Head of caudate nucleus (tissue), 42 donors: Measurements from ENCODE around the gene HIP1R.

Source experiments
- DNase-seq, 42 donors: peaks; one replicate each; pipeline versions ENCODE4 v3.0.0 to v3.0.0-alpha.2; 2020 to 2021; ENCODE audit warnings: mixed read lengths in 7 of 42
- intact Hi-C: fragments of 100-400 bp; cut with DNase I; formaldehyde crosslinking; loops from one replicate; pipeline ENCODE4 v1.15.0; 2022

The HIP1R gene

DNA sequence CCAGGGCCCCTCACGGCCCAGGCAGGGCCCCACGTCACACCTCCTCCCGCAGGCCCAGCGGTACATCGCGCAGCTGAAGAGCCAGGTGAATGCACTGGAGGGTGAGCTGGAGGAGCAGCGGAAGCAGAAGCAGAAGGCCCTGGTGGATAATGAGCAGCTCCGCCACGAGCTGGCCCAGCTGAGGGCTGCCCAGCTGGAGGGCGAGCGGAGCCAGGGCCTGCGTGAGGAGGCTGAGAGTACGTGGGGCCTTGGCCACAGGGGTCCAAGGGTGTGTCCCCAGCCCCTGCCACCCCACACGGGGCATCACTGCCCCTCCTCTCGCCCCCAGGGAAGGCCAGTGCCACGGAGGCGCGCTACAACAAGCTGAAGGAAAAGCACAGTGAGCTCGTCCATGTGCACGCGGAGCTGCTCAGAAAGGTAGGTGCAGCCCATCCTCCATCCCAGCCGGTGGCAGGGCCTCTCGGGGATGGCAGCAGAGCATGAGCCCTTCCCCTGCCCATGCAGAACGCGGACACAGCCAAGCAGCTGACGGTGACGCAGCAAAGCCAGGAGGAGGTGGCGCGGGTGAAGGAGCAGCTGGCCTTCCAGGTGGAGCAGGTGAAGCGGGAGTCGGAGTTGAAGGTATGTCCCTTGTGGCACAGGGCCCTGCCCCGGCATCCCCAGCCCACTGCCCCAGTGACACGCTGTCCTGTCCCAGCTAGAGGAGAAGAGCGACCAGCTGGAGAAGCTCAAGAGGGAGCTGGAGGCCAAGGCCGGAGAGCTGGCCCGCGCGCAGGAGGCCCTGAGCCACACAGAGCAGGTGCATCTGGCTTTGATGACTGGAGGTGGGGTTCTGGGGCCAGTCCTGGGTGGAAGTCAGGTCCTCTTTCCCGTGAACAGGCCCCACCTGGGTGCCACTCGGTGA is 20.9 kb downstream of the HIP1R start:
- peak in 7 of 42 donors; percentile 25 to 40 (median 33) for DNase-seq
- intact Hi-C loops, result loop anchor here (10.0 kb wide), 1 partner anchor 61 kb away; no protein-coding TSS in a partner anchor

DNA sequence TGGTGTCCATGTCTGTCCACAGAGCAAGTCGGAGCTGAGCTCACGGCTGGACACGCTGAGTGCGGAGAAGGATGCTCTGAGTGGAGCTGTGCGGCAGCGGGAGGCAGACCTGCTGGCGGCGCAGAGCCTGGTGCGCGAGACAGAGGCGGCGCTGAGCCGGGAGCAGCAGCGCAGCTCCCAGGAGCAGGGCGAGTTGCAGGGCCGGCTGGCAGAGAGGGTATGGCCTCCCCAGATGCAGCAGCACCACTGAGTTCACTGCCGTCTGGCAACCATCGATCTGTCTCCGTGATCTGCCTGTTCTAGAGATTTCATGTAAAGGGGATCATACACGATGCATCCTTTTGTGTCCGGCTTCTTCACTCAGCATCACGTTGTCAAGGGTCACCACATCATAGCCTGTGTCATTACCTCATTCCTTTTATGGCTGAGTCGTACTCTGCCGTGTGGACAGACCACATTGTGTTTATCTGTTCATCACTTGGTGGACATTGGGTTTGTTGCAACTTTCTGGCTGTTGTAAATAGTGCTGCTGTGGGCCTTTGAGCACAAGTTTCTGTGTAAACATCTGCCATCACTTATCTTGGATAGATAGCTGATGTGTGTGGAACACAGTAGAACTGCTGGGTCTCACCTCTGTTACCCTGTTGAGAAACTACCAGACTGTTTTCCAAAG is 21.9 kb downstream of the HIP1R start:
- intact Hi-C loops, result loop anchor here (10.0 kb wide), 1 partner anchor 62 kb away; no protein-coding TSS in a partner anchor
- DNase-seq, result peak in 7 of 42 donors; percentile 17 to 61 (median 42)

DNA sequence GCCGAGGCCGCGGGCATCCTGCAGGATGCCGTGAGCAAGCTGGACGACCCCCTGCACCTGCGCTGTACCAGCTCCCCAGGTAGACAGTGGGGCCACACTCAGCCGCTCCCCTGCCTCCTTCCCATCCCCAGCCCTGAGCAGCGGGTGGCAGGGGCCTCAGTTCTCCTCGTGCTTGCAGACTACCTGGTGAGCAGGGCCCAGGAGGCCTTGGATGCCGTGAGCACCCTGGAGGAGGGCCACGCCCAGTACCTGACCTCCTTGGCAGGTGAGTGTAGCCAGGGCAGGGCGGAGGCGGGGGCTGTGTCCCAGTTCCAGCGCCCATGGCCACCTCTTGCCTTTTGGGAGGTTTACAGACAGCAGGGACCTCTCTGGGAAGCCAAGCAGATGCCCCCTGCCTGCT is 22.9 kb downstream of the HIP1R start:
- peak in 1 of 42 donors; percentile 14 for DNase-seq
- intact Hi-C loops, result loop anchor here (10.0 kb wide), 1 partner anchor 63 kb away; no protein-coding TSS in a partner anchor

DNA sequence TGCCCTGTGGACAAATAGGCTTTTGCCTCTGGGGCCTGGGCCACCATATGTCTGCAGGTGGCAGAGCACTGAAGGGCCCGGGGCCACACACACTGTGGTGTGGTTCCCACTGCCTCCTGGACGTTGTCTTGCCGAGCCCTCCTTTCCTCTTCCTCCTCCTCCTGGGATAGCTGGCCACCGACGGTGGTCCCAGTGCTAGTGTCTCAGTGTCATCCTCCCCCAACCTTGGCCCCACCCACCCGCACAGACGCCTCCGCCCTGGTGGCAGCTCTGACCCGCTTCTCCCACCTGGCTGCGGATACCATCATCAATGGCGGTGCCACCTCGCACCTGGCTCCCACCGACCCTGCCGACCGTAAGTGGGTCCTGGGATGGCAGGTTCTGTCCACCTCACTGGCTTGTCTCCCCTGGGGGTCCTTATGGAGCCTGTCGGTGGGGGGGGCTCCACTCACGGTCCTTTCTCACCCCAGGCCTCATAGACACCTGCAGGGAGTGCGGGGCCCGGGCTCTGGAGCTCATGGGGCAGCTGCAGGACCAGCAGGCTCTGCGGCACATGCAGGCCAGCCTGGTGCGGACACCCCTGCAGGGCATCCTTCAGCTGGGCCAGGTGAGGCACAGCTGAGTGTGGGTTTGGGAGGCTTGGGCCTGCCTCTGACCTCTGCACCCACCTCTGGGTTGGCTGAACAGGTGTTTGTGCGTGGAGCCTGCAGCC is 23.5 kb downstream of the HIP1R start:
- DNase-seq, result peak in 2 of 42 donors; percentile 13 to 19
- intact Hi-C loops, result loop anchor here (10.0 kb wide), 1 partner anchor 64 kb away; no protein-coding TSS in a partner anchor

DNA sequence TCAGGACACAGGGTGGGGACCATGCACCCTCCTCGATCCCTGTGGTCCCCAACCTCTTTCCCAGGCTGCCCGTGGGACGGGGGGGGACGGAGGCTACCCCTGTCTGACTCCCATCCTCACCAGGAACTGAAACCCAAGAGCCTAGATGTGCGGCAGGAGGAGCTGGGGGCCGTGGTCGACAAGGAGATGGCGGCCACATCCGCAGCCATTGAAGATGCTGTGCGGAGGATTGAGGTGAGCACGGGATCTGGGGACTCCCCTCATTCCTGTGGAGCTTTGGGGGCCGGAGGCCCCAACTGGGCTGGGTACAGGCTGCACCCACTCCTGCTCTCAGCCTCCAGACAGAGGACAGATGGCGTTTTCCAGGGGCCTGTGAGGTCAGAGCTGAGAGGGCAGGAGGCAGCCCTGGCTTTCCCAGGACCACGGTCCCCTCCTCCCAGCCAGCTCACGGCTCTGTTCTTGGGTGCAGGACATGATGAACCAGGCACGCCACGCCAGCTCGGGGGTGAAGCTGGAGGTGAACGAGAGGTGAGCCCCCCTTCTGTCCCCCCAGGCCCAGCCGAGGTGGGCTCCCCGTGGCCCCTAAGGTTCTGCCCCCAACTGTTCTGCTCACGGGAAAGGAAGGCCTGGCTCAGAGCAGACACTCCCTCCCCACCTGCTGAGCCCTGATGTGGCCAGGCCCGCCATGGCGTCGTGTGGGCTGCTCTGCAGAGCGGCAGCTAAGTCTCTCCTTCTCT is 24.2 kb downstream of the HIP1R start:
- intact Hi-C loops, result loop anchor here (5.0 to 10.0 kb wide), 2 partner anchors 65 to 93 kb away; no protein-coding TSS in a partner anchor
- peak in 5 of 42 donors; percentile 9 to 30 (median 16) for DNase-seq

DNA sequence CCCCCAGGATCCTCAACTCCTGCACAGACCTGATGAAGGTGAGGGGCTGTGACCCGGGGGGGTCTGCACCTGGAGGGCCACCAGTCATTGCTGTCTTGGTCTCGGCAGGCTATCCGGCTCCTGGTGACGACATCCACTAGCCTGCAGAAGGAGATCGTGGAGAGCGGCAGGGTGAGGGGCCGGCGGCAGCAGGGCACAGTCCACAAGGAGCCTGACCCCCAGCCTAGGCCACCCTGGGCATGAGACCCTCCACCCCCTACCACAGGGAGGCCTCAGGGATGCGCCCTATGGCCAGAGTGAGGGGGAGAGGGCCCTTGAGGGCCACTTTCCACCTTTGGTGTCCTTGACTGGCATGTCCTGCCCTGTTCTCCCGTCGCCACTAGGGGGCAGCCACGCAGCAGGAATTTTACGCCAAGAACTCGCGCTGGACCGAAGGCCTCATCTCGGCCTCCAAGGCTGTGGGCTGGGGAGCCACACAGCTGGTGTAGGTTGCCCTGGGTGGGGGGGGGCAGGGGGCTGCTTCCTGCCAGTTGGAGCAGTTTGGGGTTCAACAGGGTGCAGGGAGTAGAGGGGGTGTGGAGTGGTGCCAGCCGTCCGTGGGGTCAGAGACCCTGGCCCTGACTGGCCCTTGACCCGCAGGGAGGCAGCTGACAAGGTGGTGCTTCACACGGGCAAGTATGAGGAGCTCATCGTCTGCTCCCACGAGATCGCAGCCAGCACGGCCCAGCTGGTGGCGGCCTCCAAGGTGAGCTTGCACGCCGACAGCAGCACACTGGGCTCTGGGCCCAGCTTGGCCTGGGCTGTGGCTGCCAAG is 25.0 kb downstream of the HIP1R start:
- peak; percentile 70 to 95 (median 88) for DNase-seq
- intact Hi-C loops, result loop anchor here (5.0 kb wide), 1 partner anchor 92 kb away; no protein-coding TSS in a partner anchor

DNA sequence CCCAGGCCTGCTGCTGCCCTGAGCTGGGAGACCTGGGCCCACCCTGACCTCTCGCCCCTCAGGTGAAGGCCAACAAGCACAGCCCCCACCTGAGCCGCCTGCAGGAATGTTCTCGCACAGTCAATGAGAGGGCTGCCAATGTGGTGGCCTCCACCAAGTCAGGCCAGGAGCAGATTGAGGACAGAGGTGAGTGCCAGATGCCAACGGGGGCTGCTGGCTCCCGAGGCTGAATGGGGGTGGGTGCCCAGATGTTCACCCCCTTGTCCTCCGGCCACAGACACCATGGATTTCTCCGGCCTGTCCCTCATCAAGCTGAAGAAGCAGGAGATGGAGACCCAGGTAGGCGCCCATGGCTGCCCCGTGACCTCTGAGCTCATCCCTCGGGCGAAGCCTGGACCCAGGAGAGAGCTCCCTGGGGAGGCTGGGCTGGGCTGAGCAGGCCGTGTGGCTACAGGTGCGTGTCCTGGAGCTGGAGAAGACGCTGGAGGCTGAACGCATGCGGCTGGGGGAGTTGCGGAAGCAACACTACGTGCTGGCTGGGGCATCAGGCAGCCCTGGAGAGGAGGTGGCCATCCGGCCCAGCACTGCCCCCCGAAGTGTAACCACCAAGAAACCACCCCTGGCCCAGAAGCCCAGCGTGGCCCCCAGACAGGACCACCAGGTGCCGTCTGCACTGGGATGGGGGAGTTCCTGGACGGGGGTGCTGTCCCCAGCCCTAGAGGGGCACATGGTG is 25.8 kb downstream of the HIP1R start:
- intact Hi-C loops, result loop anchor here (5.0 kb wide), 1 partner anchor 91 kb away; no protein-coding TSS in a partner anchor

DNA sequence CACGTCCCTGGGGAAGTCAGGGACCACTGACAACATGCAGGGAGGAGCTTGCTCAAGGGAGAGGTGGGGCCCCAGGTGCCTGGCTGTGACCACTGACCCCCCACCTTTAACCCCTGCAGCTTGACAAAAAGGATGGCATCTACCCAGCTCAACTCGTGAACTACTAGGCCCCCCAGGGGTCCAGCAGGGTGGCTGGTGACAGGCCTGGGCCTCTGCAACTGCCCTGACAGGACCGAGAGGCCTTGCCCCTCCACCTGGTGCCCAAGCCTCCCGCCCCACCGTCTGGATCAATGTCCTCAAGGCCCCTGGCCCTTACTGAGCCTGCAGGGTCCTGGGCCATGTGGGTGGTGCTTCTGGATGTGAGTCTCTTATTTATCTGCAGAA is 26.3 kb downstream of the HIP1R start:
- peak in 13 of 42 donors; percentile 2 to 43 (median 15) for DNase-seq
- intact Hi-C loops, result loop anchor here (5.0 kb wide), 1 partner anchor 91 kb away; no protein-coding TSS in a partner anchor

More for the DNA sequence above, 25.8 kb downstream of the HIP1R start:
- DNase-seq, result peak in 12 of 42 donors; percentile 4 to 41 (median 18)

DNA sequence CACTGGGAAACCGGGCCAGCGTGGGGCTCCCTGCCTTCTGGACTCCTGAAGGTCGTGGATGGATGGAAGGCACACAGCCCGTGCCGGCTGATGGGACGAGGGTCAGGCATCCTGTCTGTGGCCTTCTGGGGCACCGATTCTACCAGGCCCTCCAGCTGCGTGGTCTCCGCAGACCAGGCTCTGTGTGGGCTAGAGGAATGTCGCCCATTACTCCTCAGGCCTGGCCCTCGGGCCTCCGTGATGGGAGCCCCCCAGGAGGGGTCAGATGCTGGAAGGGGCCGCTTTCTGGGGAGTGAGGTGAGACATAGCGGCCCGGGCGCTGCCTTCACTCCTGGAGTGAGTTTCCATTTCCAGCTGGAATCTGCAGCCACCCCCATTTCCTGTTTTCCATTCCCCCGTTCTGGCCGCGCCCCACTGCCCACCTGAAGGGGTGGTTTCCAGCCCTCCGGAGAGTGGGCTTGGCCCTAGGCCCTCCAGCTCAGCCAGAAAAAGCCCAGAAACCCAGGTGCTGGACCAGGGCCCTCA is 26.9 kb downstream of the HIP1R start:
- intact Hi-C loops, result loop anchor here (5.0 kb wide), 1 partner anchor 90 kb away; no protein-coding TSS in a partner anchor
- DNase-seq, result peak in 12 of 42 donors; percentile 3 to 43 (median 12)

DNA sequence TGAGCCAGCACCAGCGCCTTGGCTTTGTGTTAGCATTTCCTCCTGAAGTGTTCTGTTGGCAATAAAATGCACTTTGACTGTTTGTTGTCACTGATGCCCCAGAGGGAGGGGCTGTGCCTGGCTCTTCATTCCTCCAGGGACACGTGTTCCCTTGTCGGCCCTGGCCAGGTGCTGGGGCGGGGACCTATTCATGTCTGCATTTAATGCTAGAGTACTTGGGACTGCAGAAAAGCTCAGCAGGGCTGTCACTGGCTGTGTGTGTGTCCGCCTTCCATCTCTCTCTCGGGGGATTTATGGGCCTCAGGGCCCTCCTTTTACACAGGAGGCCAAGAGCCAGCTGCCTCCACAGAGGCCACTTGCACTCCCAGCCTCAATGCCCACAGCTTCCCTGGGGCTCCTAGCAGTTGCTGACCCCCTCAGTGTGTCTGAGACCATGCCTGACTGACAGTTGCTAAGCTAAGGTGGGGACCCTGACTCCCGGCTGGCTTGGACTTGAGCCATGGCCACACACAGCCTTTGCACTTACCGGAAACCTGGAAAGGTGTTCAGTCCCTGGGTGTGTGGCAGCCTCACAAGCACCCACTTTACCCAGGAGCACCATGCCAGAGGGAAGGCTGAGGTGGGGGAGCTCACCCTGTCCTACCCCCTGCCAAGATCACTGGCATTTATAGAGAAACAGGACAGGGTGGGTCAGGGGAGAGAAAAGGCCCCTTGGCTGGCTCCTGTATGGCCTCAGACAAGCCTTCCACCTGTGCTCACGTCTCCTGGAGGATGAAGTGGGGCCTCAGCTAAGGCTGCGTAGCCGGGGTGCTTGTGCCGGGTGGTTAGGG is 27.8 kb downstream of the HIP1R start:
- DNase-seq, result peak in 13 of 42 donors; percentile 1 to 42 (median 18)

DNA sequence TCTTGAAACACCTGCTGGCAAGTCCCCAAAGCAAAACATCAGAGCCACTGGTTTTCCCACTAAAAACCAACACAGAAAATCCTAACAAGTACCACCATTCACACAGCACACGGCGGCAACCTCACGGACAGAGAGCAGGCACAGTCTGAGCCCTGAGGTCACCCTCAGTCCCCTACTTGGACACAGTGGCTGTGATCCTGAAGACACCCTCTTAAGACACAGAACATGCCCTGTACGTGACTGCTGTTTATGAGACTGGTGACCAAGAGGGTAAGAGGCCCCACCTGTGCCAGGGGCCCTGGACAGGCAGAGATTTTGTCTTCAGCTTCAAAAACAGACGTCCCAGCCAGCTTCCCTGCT is 29.6 kb downstream of the HIP1R start:
- peak in 15 of 42 donors; percentile 1 to 46 (median 18) for DNase-seq
- intact Hi-C loops, result loop anchor here (5.0 kb wide), 1 partner anchor 87 kb away; no protein-coding TSS in a partner anchor

More for the DNA sequence above, 27.8 kb downstream of the HIP1R start:
- intact Hi-C loops, result loop anchor here (5.0 kb wide), 1 partner anchor 89 kb away; no protein-coding TSS in a partner anchor

DNA sequence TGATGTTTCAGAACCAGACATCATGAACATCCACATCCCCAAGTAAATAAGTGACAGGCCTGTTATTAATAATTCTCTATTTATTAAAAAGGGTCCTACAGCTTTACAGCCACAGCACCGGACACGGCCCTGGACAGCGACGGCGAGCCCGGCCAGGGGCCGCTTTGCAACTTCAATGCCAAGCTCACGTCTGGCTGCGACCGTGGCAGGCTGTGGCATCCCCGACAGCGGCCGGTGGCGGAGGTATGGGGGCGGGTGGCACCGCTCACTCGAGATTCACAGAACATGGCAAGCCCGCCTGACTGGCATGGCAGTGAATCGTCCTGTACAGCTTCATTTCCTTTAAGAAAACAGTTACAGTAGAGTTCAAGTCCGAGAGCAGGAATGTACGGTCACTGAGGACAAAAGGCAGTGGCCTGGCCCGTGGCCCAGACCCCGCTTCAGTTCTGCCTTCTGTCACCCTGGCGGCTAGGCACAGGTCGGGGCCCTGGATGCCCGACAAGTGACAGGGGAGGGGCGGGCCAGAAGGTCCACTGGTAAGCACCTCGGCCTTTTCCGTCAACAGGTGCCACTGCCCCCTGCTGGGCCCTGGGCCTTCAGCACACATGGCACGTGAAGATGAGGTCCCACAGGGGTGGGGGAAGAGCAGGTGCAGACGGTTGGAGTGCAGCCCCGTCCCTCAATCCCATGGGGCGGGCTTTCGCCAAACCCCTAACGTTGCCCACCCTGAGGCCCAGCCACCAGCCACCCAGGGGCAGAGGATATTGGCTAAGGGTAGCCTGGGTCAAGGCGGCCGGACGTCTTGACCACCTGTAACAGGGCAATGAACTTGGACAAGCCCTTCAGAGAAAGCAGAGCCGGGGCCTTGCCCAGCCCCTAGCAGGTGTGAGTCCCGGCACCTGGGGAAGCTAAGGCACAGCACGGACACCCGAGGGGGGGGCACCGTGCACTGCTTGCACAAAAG is 30.3 kb downstream of the HIP1R start:
- peak in 19 of 42 donors; percentile 5 to 72 (median 38) for DNase-seq
- intact Hi-C loops, result no loop called here

DNA sequence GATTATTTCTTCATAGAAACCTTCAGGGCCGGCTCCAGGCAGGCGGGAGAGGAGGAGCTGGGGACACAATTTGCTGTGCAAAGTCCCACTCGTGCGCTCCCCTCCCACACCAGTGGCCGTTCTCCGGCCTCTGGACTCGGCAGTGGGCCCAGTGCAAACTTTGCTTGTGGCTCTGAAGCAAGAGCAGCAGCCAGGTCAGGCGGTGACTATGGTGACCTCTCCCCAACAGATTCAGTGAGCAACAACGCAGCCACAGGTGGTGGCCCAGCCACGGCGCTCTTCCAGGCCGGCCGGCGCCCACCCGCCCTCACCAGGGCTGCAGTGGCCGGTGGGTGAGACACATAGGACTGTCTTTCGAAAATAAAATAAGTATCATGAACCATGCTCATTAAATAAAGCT is 31.1 kb downstream of the HIP1R start:
- intact Hi-C loops, result no loop called here
- peak in 22 of 42 donors; percentile 9 to 68 (median 33) for DNase-seq
